K562 (cell line): ENCODE measurements around the gene JSRP1. TPM values are rescaled to one million over a fixed set of nuclear protein-coding genes. Genes with fewer than 3 reads are reported as not detected.
A peak's percentile ranks its signal among the peaks of the same experiment; 100 is the strongest.

ENCODE experiments used
- CREM ChIP-seq: IDR thresholded peaks from 2 replicates; pipeline ENCODE4 v1.6.1; 2014; ENCODE audit warnings: antibody characterized with exemption, low read depth
- ELF1 ChIP-seq: fragments of 200-800 bp; sonication (Bioruptor generic); IDR thresholded peaks from 2 replicates; pipeline ENCODE4 v1.6.1; 2016; ENCODE audit warnings: missing genetic modification characterization, missing compliant biosample characterization
- JUND ChIP-seq, 2 experiments: IDR thresholded peaks; 2 replicates in 1 of 2; 3 replicates in 1 of 2; pipeline ENCODE4 v1.6.1; 2011; ENCODE audit warnings: borderline replicate concordance in 2 of 2, low read depth in 2 of 2, low read length in 2 of 2, improper control_type of control experiment in 1 of 2, missing biosample characterization in 1 of 2, missing genetic modification characterization in 1 of 2, missing genetic modification reagents in 1 of 2
- KDM4B ChIP-seq, 2 experiments: fragments of 450-650 bp in 1 of 2; sonication (generic) in 1 of 2; IDR thresholded peaks; 2 replicates each; pipeline ENCODE4 v1.6.1; 2016 to 2017; ENCODE audit warnings: borderline replicate concordance in 2 of 2, antibody characterized with exemption in 1 of 2, low read depth in 1 of 2, mild to moderate bottlenecking in 1 of 2
- NR2C1 ChIP-seq, 2 experiments: fragments of 450-650 bp; IDR thresholded peaks; 2 replicates each; pipeline ENCODE4 v1.6.1; 2017; ENCODE audit warnings: mild to moderate bottlenecking in 2 of 2, antibody characterized with exemption in 1 of 2, inconsistent platforms in 1 of 2, missing compliant biosample characterization in 1 of 2, missing genetic modification characterization in 1 of 2
- POLR2A ChIP-seq: fragments of 450-650 bp; conservative IDR thresholded peaks from 2 replicates; pipeline ENCODE4 v1.6.1; 2016
- RBM22 ChIP-seq: fragments of 200-400 bp; formaldehyde crosslinking; IDR thresholded peaks from 2 replicates; pipeline ENCODE4 v1.6.1; 2018; ENCODE audit warnings: low read length, low read depth; ENCODE audit not compliant: poor library complexity, severe bottlenecking
- SMARCC2 ChIP-seq: fragments of 450-650 bp; IDR thresholded peaks from 2 replicates; pipeline ENCODE4 v1.6.1; 2017; ENCODE audit warnings: antibody characterized with exemption, moderate library complexity, mild to moderate bottlenecking, low read depth
- SOX6 ChIP-seq: fragments of 450-650 bp; IDR thresholded peaks from 2 replicates; pipeline ENCODE4 v1.6.1; 2014; ENCODE audit warnings: mild to moderate bottlenecking
- U2AF1 ChIP-seq: fragments of 200-400 bp; formaldehyde crosslinking; optimal IDR thresholded peaks from 2 replicates; pipeline ENCODE3; 2017; ENCODE audit warnings: mild to moderate bottlenecking, low read depth, low read length, moderate library complexity
- ZC3H8 ChIP-seq: fragments of 450-650 bp; IDR thresholded peaks from 2 replicates; pipeline ENCODE4 v1.6.1; 2017
- ZNF253 ChIP-seq: fragments of 250-450 bp; sonication (Bioruptor Pico); conservative IDR thresholded peaks from 2 replicates; pipeline ENCODE4 v1.6.1; 2021; ENCODE audit warnings: mild to moderate bottlenecking
- ZNF41 ChIP-seq: fragments of 250-450 bp; sonication (Bioruptor Pico); conservative IDR thresholded peaks from 2 replicates; pipeline ENCODE4 v1.4.0; 2020; ENCODE audit warnings: mild to moderate bottlenecking
- ZNF583 ChIP-seq: fragments of 250-450 bp; sonication (Bioruptor Pico); IDR thresholded peaks from 2 replicates; pipeline ENCODE4 v1.4.0; 2020
- ZNF764 ChIP-seq: fragments of 250-450 bp; sonication (Bioruptor Pico); IDR thresholded peaks from 2 replicates; pipeline ENCODE4 v1.4.0; 2020; ENCODE audit warnings: low read depth, mild to moderate bottlenecking, moderate library complexity
- polyA plus RNA-seq, 8 experiments: library from polyadenylated mRNA; depleted of rRNA in 4 of 8; stranded (reverse) in 5 of 8; unstranded in 3 of 8; fragments of >200 nt; fragmentation: Nextera tagmentation in 2 of 8; fragmentation: Illumina TruSeq in 1 of 8; extraction: Ambion mirVana in 2 of 8; extraction: Trizol in 1 of 8; gene quantifications; 2 replicates each; pipeline versions ENCODE4 v1.2.1 to v1.2.3, GENCODE V29; 2011 to 2014; ENCODE audit warnings: inconsistent platforms in 1 of 8, missing spikeins in 1 of 8
- total RNA-seq, 7 experiments: library from RNA; depleted of rRNA in 6 of 7; stranded (reverse); fragments of >200 nt in 6 of 7; fragmentation: Illumina TruSeq in 2 of 7; extraction: Trizol in 2 of 7; gene quantifications; 2 replicates each; pipeline versions ENCODE4 v1.2.1 to v1.2.3, GENCODE V29; 2011 to 2021; ENCODE audit warnings: low replicate concordance in 1 of 7
- TF ChIP-seq, protein P1 (sequence below): sonication (generic); formaldehyde crosslinking; IDR thresholded peaks from 2 replicates; pipeline ENCODE4 v1.8.0; 2022; ENCODE audit warnings: mild to moderate bottlenecking, low read depth, missing genetic modification reagents
- TF ChIP-seq, protein P2 (sequence below), 2 experiments: fragments of 450-650 bp in 1 of 2; sonication (generic) in 1 of 2; formaldehyde crosslinking; conservative IDR thresholded peaks; 2 replicates each; pipeline versions ENCODE4 v1.4.0 to v1.8.1; 2020 to 2022; ENCODE audit warnings: mild to moderate bottlenecking in 1 of 2, missing genetic modification reagents in 1 of 2
- TF ChIP-seq, protein P3 (sequence below): fragments of 250-450 bp; sonication (Bioruptor Pico); IDR thresholded peaks from 2 replicates; pipeline ENCODE4 v1.5.0; 2020; ENCODE audit warnings: mild to moderate bottlenecking, borderline replicate concordance
- TF ChIP-seq, protein P4 (sequence below): fragments of 450-650 bp; IDR thresholded peaks from 2 replicates; pipeline ENCODE4 v1.6.1; 2018; ENCODE audit not compliant: partially characterized antibody

JSRP1 gene
- total and polyA plus RNA-seq, 9 of the 15 experiments (the other 6 are each of a cell fraction or from before 2014, with no cell fraction given), result 0.08 to 1.2 (median 0.51) TPM; not detected in 4

DNA sequence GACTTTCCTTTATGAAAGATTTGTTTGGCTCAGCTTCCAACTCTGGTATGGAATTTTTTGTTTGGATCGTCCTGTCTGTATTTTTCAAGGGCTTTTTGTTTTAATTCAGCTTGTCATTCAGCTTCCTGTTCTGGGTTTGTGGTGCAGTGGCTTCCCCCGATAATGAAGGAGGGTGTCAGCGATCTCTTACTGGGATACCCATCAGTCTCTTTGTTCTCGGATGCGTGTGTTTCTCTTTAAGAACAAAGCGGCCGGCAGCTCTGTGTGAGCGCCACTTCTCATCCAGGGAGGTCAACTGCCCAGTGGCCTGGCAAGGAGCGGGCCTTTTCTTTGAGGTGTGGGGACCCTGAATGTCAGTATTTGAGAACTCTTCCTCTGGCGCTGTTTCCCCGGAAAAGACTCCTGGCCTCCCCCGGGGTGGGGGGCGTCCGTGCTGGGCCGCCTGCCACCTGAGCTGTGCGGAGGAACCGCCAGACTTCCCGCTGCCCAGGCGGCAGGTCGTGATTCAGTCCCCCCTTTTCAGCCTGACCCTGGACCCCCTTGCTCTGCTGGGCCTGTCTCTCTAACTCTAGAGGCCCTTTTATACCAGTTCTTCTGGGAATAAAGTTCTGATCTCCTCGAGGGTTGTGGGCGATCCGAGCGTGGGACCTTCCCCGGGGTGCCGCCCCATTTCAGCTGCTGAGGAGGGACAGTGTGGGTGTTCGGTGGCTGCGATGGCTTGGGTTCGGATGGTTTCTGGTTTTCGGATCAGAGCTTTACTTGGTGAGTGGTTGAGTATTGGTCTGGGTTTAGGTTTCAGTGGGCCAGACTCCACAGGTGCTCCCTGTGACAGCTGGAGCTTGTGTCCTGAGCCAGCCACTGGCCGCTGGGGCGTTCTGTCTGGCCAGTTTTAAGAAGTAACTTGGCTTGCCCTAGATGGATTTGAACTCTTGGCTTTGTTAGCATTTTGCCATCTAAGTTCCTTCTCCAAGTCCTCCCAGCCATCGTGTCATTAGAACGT, 16.1 kb downstream of the JSRP1 start (continued):
- TF ChIP-seq KDM4B (IDR thresholded peaks at IDR 0.05; ENCODE audit: borderline replicate concordance in 2 of 2, low read depth in 1 of 2) (no peak), JUND (IDR thresholded peaks at IDR 0.05; ENCODE audit: borderline replicate concordance, low read depth, low read length) (no peak), JUND (tag; IDR thresholded peaks at IDR 0.05; ENCODE audit: borderline replicate concordance, low read depth, low read length) (no peak), NR2C1 (IDR thresholded peaks at IDR 0.05) (no peak; the same call in 1 of the 2 replicates), NR2C1 (tag; IDR thresholded peaks at IDR 0.05) (no peak), ELF1 (tag) (0 out of 2 replicates have a peak, but pooled peaks have one; percentile 26), U2AF1 (no peak), RBM22 (no peak), SMARCC2 (no peak), ZNF583 (CRISPR knock-in tag) (no peak), ZNF253 (CRISPR knock-in tag) (no peak), CREM (no peak), POLR2A (0 out of 2 replicates have a peak, but pooled peaks have one; percentile 7), ZNF764 (no peak), ZC3H8 (no peak), ZNF41 (CRISPR knock-in tag) (no peak), SOX6 (0 out of 2 replicates have a peak, but pooled peaks have one; percentile 37)
- TF ChIP-seq, protein P1, sequence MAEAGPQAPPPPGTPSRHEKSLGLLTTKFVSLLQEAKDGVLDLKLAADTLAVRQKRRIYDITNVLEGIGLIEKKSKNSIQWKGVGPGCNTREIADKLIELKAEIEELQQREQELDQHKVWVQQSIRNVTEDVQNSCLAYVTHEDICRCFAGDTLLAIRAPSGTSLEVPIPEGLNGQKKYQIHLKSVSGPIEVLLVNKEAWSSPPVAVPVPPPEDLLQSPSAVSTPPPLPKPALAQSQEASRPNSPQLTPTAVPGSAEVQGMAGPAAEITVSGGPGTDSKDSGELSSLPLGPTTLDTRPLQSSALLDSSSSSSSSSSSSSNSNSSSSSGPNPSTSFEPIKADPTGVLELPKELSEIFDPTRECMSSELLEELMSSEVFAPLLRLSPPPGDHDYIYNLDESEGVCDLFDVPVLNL (CRISPR knock-in tag), result no peak
- TF ChIP-seq, protein P2, sequence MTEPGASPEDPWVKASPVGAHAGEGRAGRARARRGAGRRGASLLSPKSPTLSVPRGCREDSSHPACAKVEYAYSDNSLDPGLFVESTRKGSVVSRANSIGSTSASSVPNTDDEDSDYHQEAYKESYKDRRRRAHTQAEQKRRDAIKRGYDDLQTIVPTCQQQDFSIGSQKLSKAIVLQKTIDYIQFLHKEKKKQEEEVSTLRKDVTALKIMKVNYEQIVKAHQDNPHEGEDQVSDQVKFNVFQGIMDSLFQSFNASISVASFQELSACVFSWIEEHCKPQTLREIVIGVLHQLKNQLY (CRISPR knock-in tag; conservative IDR thresholded peaks at IDR 0.05), result no peak
- TF ChIP-seq, protein P3, sequence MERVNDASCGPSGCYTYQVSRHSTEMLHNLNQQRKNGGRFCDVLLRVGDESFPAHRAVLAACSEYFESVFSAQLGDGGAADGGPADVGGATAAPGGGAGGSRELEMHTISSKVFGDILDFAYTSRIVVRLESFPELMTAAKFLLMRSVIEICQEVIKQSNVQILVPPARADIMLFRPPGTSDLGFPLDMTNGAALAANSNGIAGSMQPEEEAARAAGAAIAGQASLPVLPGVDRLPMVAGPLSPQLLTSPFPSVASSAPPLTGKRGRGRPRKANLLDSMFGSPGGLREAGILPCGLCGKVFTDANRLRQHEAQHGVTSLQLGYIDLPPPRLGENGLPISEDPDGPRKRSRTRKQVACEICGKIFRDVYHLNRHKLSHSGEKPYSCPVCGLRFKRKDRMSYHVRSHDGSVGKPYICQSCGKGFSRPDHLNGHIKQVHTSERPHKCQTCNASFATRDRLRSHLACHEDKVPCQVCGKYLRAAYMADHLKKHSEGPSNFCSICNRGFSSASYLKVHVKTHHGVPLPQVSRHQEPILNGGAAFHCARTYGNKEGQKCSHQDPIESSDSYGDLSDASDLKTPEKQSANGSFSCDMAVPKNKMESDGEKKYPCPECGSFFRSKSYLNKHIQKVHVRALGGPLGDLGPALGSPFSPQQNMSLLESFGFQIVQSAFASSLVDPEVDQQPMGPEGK (CRISPR knock-in tag), result no peak
- TF ChIP-seq, protein P4, sequence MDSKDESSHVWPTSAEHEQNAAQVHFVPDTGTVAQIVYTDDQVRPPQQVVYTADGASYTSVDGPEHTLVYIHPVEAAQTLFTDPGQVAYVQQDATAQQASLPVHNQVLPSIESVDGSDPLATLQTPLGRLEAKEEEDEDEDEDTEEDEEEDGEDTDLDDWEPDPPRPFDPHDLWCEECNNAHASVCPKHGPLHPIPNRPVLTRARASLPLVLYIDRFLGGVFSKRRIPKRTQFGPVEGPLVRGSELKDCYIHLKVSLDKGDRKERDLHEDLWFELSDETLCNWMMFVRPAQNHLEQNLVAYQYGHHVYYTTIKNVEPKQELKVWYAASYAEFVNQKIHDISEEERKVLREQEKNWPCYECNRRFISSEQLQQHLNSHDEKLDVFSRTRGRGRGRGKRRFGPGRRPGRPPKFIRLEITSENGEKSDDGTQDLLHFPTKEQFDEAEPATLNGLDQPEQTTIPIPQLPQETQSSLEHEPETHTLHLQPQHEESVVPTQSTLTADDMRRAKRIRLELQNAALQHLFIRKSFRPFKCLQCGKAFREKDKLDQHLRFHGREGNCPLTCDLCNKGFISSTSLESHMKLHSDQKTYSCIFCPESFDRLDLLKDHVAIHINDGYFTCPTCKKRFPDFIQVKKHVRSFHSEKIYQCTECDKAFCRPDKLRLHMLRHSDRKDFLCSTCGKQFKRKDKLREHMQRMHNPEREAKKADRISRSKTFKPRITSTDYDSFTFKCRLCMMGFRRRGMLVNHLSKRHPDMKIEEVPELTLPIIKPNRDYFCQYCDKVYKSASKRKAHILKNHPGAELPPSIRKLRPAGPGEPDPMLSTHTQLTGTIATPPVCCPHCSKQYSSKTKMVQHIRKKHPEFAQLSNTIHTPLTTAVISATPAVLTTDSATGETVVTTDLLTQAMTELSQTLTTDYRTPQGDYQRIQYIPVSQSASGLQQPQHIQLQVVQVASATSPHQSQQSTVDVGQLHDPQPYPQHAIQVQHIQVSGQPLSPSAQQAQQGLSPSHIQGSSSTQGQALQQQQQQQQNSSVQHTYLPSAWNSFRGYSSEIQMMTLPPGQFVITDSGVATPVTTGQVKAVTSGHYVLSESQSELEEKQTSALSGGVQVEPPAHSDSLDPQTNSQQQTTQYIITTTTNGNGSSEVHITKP, result peak; percentile 23
